NCI-H1092 treated with DMSO at 0.1 percent for 48 hours (cell line): ENCODE results near the gene CAB39.

ENCODE experiments used
- DNase-seq: peaks from one replicate; lab custom pipeline; 2025; lab: John Stamatoyannopoulos, UW

CAB39 gene

DNA sequence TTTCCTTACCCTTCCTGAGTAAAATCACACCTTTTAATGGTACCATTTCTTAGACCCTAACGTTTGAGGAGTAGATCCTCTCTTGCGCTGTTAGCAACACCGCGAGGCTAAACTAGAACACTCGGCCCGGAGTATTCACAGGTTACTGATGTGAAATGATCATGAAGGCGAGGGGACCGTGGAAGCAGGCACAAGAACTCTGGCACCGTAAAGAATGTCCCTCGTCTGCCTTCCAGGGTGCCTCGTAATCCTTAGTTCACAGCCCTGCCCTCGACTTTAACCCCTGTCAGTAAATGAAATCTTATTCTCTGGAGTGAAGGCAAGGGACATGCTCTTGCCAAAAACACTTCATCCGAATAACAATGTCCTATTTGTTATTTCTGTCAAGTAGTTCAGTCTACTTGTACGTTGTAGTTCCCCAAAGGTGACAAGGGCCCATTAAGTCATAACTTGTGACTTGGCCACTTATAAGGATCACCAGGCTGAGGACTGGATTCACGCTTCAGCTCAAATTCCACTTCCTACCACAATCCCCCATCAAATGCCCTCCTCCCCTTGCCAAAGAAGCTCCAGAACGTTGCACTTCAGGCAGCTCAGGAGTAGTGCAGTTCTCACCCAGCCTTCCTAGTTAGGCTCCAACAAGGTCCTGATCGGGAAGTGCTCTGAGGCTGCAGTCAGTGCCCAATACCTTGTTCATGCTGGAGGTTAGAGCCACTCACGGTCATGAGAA is 108.8 kb downstream of the CAB39 start:
- no peak for DNase-seq

DNA sequence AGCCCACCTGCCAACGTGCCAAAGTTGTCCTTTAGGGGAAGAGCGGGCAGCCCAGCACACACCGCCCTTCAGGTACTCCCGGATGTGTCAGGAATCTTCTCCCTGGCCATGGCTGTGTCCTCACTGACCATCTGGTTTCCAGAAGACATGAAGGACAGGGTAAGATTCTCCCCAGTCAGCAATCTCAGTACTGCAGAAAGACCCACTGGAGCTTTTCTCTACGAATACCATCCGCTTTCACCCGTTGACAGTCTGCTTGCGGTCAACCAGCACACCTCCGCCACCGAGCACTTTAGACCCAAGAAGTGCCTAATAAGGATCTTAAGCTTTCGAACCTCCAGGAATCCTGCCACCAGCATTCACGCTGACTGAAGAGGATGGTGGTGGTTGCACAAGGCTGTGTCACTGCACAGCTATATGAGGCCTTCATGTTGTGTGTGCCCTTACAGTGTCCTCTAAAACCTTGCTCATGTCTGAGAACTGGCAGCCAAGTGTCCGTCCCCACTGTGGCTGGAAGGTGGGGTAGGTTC is 109.4 kb downstream of the CAB39 start:
- no peak for DNase-seq

DNA sequence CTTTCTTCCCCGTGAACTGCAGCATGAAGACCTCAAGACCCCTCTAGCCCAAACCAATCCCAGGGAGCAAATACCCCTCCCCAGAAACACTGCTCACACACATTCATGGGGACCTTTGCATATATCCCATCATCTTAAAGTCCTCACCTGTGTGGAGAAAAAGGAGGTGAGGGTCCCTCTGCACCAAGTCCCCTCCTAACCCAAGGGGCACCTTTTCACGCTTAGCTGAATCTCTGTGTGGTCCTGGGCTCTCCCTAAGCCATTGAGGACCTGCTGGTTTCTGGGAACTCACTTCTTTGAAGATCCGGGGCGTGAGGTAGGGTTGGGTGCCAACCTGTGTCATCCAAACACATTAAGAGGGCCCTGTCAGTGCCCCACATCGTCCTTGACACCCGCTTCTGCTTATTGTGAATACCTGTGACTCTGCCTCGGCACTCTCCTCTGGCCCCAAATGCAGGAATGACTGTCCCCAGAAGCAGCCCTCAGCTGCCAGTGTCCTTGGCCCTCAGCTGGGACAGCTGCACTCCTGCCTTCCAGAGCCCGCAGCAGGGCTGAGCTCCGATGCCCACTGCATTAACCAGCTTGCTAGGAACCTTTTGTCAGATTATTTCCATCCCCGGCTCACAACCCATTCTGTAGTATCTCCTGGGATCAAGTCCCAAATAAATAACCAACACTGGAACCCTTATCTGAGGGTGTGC is 110.8 kb downstream of the CAB39 start:
- no peak for DNase-seq

DNA sequence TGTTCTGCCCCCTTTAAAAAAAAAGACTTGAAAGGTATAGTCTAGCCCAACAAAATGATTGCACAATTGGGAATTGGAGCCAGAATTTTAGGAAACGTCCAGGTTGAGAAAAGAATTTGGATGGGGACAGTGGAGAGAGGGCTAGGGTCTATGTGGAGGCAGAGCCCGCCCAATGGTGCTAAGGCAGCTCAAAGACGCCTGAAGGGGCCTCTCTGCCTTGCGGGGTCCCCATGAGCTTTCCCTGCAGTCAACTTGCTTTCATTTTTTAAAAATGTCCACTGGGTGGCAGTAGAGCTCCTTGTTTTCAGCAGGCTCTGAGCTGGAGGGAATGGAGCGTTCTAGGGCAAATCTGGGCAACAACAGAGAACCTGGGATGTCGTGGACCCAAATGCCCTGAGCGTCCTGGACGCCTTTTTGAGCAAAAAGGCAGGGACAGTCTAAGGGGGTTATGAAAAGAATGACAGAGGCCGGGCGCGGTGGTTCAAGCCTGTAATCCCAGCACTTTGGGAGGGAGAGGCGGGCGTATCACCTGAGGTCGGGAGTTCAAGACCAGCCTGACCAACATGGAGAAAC is 111.8 kb downstream of the CAB39 start:
- DNase-seq = peak; percentile 66

DNA sequence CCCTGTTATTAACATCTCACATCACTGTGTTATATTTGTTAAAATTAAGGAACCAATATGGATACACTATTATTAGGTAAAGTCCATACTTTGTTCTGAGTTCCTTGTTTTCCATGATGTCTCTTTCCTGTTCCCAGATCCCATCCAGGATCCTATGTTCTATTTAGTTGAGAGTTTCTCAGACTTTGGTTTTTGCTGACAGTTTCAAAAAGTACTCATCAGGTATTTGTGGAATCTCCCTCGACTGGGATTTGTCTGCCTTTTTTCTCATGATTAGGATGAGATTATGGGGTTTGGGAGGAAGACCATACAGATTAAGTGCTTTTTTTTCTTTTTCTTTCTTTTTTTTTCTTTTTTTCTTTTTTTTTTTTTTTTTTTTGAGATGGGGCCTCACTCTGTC is 112.7 kb downstream of the CAB39 start:
- no peak for DNase-seq

DNA sequence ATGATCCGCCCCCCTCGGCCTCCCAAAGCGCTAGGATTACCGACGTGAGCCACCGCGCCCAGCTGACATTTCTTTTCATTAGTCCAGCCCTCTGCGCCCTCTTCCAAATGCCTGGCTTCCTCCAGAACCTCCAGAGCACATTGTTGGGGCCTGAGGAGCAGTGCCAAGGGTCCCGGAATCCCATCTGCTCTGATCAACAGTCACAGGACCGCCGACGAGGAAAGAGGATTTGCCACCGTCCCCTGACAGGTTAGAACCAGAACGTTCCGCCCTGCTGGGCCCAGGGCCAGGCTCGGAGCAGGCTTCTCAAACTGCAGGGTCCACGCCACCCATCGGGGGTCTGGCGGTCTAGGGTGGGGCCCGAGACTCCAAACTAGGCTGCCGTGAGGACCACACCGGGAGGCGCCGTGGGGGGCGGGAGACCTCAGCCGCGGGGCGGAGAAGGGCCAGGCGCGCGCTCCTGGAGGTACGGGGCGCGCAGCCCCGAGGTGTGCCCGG is 115.2 kb downstream of the CAB39 start:
- no peak for DNase-seq

DNA sequence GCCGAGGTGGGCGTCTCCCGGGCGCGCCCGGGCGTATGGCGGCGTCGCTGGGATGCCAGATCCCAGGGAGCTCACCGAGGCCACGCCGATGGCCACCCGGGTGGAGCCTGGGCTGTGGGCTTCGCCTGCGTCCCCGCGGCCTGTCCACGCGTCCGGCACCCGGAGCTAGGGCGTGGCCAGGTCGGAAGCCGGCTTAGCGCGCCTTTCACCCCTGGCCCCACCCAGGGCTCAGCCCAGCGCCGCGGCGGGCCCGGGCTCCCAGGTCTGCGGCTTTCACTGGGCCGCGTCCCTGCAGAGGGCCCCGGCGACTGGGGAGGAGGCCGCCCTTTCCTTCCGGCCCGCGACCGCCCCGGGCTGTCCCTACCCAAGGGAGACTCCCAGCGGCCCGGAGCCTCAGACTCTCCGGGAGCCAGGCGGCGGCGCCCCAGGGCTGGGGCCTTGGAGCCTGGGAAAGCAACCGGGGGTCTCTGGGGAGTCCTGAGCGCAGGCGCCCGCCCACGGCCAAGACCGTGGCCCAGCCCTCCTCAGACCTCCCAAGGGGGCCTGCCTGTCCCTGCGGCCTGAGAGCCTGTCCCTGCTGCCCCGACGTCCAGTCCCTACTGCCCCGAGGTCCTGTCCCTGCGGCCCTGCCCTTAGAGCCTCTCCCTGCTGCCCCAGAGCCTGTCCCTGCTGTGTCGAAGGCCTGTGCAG is 115.8 kb downstream of the CAB39 start:
- no peak for DNase-seq

DNA sequence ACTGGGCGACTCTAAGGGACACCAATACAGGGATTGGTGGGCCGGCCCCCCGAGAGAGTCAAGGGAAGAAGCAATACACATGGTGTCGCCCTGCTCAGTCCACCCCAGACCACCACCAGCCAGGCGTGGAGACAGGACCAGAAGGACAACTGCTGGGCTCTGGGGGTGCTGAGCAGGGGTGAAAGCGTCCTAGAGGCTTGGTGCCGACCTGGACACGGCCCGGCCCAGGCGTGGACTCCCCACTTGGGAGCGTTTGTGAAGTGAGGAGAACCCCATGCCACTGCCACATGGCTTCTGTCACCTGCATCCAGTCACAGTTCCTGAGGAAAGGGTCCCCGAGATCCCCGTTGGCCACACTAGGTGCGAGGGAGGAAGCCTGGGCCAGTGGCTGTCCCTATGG is 116.7 kb downstream of the CAB39 start:
- DNase-seq = no peak

DNA sequence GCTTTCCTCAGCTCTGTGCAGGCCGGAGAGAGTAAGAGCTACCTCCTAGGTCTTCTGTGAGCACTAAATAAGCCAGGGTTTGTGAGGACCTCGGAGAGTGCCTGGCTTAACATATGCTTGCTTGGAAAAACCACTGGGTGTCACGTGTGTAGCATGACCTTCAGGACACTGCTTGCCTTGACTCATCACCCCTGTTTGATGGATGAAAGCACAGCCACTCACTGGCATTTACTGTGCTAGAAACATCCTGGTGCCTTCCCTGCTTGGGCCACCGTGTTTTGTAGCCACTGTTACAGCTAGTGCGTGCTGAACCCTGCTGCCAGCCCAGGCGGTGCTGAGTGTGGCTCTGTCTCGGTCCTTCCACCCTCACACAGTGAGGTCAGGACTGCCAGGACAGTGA is 117.3 kb downstream of the CAB39 start:
- no peak for DNase-seq

DNA sequence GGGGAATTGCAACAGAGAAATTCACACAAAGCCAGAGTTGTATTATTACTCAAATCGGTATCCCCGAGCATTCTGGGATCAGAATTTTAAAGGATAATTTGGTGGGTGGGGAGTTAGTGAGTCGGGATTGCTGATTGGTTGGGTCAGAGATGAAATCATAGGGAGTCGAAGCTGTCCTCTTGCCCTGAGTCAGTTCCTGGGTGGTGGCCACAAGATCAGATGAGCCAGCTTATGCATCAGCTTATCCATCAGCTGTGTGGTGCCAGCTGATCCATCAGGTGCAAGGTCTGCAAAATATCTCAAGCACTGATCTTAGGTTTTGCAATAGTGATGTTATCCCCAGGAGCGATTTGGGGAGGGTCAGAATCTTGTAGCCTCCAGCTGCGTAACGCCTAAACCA is 117.8 kb downstream of the CAB39 start:
- no peak for DNase-seq

DNA sequence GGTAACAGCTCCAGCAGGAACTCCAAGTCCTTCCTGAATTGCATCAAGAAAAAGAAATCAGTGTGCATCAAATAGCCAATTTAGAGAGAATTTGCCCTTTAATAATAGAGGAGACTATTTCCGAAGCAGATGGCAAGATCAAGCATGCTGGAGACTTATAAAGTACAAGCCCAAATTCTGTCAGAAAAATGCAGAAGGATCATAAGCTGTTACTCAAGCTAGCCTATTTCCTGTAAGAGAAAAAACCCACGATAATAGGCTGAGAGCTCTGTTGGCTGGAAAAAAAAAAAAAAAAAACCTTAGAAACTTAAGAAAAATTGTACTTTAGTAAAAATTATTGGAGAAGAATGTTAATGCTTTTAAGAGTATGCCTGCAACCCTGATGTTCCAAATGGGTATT is 127.7 kb downstream of the CAB39 start:
- no peak for DNase-seq

DNA sequence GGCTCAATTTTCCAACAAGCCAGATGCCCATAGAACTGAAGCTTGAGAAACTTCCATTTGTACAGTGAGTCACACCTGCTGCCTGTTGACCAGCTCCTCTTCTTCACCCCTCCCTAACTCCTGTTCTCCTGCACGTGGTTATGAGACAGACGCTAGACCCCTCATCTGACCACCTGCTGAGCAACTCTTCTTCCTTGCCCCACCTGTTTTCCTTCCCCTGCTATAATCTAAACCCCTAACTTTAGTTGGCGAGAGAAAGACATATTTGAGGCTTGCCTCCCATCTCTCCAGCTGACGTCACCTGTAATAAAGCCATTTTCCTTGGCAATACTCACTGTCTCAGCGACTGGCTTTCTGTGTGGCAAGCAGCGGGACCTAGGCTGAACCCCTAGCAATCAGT is 129.8 kb downstream of the CAB39 start:
- no peak for DNase-seq

DNA sequence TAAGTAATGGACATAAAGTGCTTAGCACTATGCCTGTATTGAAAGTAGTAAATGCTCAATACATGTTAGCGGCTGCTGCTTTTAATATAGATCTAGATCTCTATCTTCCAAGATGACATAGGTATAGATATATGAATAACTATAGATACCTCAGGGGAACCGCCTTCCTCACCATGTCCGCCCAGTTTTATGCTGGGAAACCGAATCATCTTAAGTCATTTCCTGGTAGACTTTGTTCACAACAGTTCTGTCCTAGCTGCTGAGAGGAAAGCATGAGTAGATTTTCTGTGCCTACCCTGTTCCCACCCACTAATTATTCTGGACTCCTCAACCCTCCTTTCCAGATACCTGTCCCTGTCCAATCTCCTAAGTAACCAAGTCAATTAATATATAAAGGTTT is 130.5 kb downstream of the CAB39 start:
- no peak for DNase-seq

DNA sequence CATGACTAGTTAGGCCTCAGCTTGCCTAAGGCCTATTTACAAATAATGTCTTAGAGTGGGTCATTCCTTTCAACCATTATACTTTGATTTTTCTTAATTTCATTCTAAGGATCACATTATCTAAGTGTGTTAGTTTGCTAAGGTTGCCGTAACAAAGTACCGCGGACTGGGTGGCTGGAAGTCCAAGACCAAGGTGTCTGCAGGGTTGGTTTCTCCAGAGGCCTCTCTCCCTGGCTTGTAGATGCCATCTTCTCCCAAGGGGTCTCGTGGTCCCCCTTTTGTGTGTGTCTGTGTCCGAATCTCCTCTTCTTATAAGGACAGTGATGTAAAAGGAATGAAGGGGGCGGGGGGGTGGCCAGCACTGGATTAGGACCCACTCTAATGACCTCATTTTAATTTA is 133.7 kb downstream of the CAB39 start:
- DNase-seq = no peak

DNA sequence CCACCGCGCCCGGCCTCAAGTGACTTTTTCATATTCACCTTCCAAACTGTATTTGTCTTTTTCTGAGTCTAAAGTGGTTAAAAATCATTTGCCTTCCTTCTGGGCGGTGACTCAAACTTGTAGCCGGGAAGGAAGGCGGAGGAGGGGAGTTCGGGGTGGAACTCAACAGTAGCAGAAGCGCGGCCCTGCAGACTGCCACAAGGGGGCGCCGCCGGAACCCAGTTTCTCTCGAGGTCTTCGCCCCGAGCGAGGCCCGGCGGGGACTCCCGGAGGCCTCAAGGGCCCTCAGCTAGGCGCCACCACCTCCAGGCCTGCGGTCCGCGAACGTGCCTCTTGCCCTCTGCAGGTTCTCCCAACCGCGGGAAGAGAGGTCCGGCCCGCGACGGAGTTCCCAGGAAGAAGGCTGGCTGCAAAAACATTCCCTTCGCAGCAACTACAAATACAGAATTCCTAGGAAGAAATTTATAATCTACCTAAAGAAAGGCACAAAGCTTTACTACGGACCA is 135.3 kb downstream of the CAB39 start:
- peak; percentile 53 for DNase-seq

DNA sequence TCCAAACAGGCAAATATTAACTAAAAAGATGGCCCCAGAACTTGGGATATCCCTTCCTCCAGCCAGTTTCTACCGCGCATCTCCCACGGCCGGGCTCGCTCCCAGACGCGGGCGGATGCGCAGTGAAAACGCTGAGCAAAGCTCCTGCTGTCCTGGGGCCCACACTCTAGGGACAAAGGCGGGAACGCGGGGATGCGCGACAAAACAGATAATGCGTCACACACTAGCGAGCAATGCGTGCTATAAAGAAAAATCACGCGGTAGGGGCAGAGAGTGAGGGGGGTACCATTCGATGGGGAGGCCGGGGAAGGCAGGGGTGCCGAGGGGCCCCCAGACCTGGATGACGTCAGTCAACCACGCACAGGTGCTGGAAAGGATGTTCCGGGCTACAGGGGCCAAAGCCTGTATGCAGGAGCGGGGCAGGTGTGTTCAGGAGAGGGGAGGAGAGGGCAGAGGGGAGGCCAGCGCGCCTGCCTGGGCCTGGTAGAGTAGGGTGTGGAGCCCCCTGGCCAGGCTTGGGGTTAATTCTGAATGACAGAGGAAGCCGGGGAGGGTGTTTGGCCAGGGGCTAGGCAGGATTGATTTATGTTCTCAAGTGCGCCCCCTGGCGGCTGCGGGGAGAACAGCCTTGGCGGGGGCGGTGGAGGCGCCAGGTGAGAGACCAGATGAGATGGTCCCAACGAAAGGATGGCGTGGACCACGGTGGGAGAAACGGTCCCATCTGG is 137.2 kb downstream of the CAB39 start:
- DNase-seq = no peak

DNA sequence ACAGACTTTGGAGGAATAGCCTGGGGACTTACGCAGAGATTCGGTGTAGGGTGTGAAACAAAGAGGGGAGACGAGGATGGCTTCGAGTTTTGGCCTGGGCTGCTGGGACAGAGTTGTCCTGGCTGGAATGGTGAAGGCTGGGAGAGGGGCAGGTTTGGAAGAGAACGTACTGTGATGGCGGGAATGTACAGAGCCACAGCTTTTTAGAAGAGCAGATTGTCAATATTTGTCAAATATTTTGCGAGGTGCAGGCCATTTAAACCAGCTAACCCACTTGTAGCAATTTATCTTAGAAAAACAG is 137.7 kb downstream of the CAB39 start:
- no peak for DNase-seq

DNA sequence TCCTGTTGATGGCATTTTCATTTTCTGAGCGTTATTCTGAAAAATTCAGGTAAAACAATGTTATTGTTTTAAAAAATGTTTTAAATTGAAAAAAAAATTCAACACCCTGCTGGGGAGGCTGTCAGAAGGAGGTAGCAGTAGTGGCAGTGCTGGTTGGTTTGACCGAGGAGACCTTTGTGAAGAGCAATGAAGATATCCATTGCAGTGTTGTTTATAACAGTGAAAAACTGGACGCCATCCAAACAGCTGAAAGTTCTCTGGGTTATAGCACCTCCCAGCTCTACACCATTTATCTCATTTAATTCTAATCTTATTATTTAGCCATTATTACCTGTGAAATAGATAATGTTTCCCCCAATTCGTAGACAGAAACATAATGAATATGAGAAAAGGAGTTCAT is 139.5 kb downstream of the CAB39 start:
- no peak for DNase-seq

DNA sequence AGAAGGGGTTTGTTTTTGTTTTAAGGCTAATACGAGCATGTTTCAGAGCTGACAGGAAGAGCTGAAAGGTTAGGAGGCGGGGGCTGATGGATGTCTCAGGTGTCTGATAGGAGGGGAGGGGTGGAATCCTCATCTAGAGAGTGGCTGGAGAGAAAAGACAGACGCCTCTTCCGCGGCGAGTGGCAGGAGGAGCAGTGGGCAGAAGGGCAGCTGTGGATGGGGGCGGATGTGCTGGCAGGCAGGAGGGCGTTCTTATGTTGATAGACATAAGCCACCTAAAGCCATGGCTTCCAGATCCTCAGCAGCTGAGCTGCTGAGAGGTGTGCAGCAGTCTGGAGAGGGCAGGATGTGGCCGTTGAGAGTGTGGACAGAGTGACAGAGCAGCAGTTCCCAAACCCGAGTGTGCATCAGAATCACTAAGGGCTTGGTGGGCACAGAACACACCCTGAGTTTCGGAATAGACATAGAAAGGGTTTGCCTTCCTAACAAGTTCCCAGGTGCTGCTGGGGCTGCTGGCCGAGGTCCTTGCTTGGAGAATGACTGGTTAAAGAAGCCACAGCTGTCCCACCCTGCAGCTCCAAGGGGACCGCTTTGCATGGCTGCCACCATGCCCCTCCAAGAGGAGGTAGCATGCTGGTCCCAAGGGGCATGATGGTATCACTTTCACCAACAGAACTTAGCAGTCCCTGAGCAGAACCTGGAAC is 149.1 kb downstream of the CAB39 start:
- no peak for DNase-seq

DNA sequence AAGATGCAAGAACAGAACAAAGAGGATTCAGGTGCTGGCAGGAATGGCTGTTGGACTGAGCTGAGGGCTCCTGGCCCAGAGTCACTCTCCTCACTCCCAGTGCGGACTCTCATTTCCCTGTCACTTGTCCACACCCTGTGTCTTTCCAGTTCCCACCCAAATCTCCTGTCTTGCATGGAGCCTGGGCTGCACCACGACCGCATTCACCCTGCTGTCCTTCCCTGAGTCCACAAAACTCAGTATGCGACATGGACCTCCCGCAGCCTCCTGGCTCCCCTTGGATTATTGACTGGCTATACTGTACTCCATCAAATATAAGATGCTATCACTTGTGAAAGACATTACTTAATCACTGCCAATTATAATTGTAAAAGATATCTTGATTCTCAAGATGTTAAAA is 149.7 kb downstream of the CAB39 start:
- DNase-seq = no peak

DNA sequence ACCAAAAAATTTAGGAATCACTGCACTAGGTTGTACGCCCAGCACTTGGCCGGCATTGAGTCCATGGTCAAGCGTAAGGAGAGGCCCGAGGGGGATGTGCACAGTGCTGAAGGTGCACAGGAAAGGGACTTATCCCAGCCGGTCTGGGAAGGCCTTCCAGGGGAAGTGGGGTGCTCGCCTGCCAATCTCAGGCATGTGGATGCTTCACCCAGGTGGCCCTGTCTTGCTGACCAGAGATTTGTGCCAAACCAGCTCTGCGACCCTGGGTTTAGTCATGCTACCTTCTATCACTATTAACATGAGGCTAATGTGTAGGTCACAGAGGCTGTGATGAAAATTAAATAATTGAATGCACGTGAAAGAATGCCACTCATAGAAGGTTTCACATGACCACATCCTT is 150.4 kb downstream of the CAB39 start:
- DNase-seq = no peak
